NCI-H446 (cell line): ENCODE measurements around the gene DHRS7B.
"Not testable (repeated sequence)": the region's sequence is repeated elsewhere in the genome, so short reads cannot be mapped to it uniquely, and the experiment has no call there.

Experiments used
- DNase-seq, 2 experiments: peaks; one replicate each; lab custom pipeline; 2025; lab: John Stamatoyannopoulos, UW

DHRS7B gene

GRCh38 chr17:21126645-21127508, at the start of gene DHRS7B:
Gene DHRS7B, plus strand, starts transcription at chr17:21126964. Its CDS starts 8 bp downstream, at chr17:21126972.
- peak; percentile 84 to 96 for DNase-seq

- DNase-seq: no peak
These were observed 49.5 kb upstream of the DHRS7B start for GRCh38 chr17:21077281-21077680.

GRCh38 chr17:21078016-21078780, 48.6 kb upstream of the DHRS7B start:
- peak in 1 of 2 experiments; percentile 5 for DNase-seq

GRCh38 chr17:21079196-21079595, 47.6 kb upstream of the DHRS7B start:
- no peak for DNase-seq

- DNase-seq: no peak
These were observed 44.7 kb upstream of the DHRS7B start for GRCh38 chr17:21082001-21082436.

GRCh38 chr17:21085280-21085679, 41.5 kb upstream of the DHRS7B start:
- DNase-seq: not testable (repeated sequence)

GRCh38 chr17:21085707-21086106, 41.1 kb upstream of the DHRS7B start:
- no peak for DNase-seq

GRCh38 chr17:21089145-21089544, 37.6 kb upstream of the DHRS7B start:
- DNase-seq: no peak

- DNase-seq: no peak
These were observed 36.5 kb upstream of the DHRS7B start for GRCh38 chr17:21089933-21090901.

- DNase-seq: no peak
These were observed 35.7 kb upstream of the DHRS7B start for GRCh38 chr17:21090902-21091618.

GRCh38 chr17:21094298-21094704, 32.5 kb upstream of the DHRS7B start:
- DNase-seq: no peak

GRCh38 chr17:21095735-21096134, 31.0 kb upstream of the DHRS7B start:
- no peak for DNase-seq

GRCh38 chr17:21096874-21097273, 29.9 kb upstream of the DHRS7B start:
- no peak for DNase-seq

- DNase-seq: peak; percentile 87 to 94
These were observed 27.7 kb upstream of the DHRS7B start for GRCh38 chr17:21098934-21099689.

- no peak for DNase-seq
These were observed 26.1 kb upstream of the DHRS7B start for GRCh38 chr17:21100636-21101035.

- DNase-seq: no peak
These were observed 22.2 kb upstream of the DHRS7B start for GRCh38 chr17:21104608-21105007.

- no peak for DNase-seq
These were observed 21.5 kb upstream of the DHRS7B start for GRCh38 chr17:21105064-21105894.

- no peak for DNase-seq
These were observed 20.4 kb upstream of the DHRS7B start for GRCh38 chr17:21106316-21106715.

- DNase-seq: not testable (repeated sequence)
These were observed 19.6 kb upstream of the DHRS7B start for GRCh38 chr17:21107067-21107650.
